ENCODE measurements around the gene ZNF501.
A peak's percentile ranks its signal among the peaks of the same experiment; 100 is the strongest.

Gene ZNF501

GRCh38 chr3:44729384-44729910 lies at the start of gene ZNF501:
Gene ZNF501 (plus strand): TSS chr3:44729635. CDS start chr3:44734422, 4,787 bp downstream.
- TF ChIP-seq, protein P1, sequence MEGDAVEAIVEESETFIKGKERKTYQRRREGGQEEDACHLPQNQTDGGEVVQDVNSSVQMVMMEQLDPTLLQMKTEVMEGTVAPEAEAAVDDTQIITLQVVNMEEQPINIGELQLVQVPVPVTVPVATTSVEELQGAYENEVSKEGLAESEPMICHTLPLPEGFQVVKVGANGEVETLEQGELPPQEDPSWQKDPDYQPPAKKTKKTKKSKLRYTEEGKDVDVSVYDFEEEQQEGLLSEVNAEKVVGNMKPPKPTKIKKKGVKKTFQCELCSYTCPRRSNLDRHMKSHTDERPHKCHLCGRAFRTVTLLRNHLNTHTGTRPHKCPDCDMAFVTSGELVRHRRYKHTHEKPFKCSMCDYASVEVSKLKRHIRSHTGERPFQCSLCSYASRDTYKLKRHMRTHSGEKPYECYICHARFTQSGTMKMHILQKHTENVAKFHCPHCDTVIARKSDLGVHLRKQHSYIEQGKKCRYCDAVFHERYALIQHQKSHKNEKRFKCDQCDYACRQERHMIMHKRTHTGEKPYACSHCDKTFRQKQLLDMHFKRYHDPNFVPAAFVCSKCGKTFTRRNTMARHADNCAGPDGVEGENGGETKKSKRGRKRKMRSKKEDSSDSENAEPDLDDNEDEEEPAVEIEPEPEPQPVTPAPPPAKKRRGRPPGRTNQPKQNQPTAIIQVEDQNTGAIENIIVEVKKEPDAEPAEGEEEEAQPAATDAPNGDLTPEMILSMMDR (IDR thresholded peaks at IDR 0.05; ENCODE audit: poor library complexity, severe bottlenecking), result no peak
- Histone ChIP-seq H3K27ac (ENCODE audit: poor library complexity, severe bottlenecking) (peak within 1 kb of the TSS; percentile 27), H3K4me1 (ENCODE audit: insufficient read depth, poor library complexity, severe bottlenecking) (peaks cover 5% of the 10 kb centered on the region), H3K36me3 (ENCODE audit: low read depth) (peaks cover 23% of the 10 kb centered on the region), H3K4me3 (ENCODE audit: severe bottlenecking) (peak within 1 kb of the TSS; percentile 54), H3K9me3 (ENCODE audit: severe bottlenecking) (peaks cover 31% of the 10 kb centered on the region), H3K27me3 (ENCODE audit: insufficient read depth, poor library complexity, severe bottlenecking) (no peaks in the 10 kb centered on the region)
- peak; percentile 92 for DNase-seq (ENCODE audit: low spot score)
- ATAC-seq (ENCODE audit: low read depth), result peak; percentile 98

GRCh38 chr3:44680921-44681455 lies 48.4 kb upstream of the ZNF501 start:
- TF ChIP-seq, protein P1 (IDR thresholded peaks at IDR 0.05; ENCODE audit: poor library complexity, severe bottlenecking), result no peak
- Histone ChIP-seq H3K36me3 (ENCODE audit: low read depth) (no peaks in the 10 kb centered on the region; the same call in 1 of the 2 replicates), H3K4me3 (ENCODE audit: severe bottlenecking) (no peak overlapping the region), H3K27ac (ENCODE audit: poor library complexity, severe bottlenecking) (no peak overlapping the region), H3K4me1 (ENCODE audit: insufficient read depth, poor library complexity, severe bottlenecking) (peaks cover 3% of the 10 kb centered on the region), H3K9me3 (ENCODE audit: severe bottlenecking) (no peaks in the 10 kb centered on the region), H3K27me3 (ENCODE audit: insufficient read depth, poor library complexity, severe bottlenecking) (no peaks in the 10 kb centered on the region)
- DNase-seq (ENCODE audit: low spot score), result no peak
- no peak for ATAC-seq (ENCODE audit: low read depth)

- Histone ChIP-seq H3K27me3 (ENCODE audit: insufficient read depth, poor library complexity, severe bottlenecking) (no peaks in the 10 kb centered on the region), H3K4me1 (ENCODE audit: insufficient read depth, poor library complexity, severe bottlenecking) (peaks cover 3% of the 10 kb centered on the region), H3K36me3 (ENCODE audit: low read depth) (no peaks in the 10 kb centered on the region; the same call in 1 of the 2 replicates), H3K9me3 (ENCODE audit: severe bottlenecking) (no peaks in the 10 kb centered on the region), H3K4me3 (ENCODE audit: severe bottlenecking) (no peak overlapping the region), H3K27ac (ENCODE audit: poor library complexity, severe bottlenecking) (no peak overlapping the region)
- TF ChIP-seq, protein P1 (IDR thresholded peaks at IDR 0.05; ENCODE audit: poor library complexity, severe bottlenecking), result no peak
- no peak for ATAC-seq (ENCODE audit: low read depth)
- no peak for DNase-seq (ENCODE audit: low spot score)
These were observed 47.1 kb upstream of the ZNF501 start for GRCh38 chr3:44682182-44682896.

DNA sequence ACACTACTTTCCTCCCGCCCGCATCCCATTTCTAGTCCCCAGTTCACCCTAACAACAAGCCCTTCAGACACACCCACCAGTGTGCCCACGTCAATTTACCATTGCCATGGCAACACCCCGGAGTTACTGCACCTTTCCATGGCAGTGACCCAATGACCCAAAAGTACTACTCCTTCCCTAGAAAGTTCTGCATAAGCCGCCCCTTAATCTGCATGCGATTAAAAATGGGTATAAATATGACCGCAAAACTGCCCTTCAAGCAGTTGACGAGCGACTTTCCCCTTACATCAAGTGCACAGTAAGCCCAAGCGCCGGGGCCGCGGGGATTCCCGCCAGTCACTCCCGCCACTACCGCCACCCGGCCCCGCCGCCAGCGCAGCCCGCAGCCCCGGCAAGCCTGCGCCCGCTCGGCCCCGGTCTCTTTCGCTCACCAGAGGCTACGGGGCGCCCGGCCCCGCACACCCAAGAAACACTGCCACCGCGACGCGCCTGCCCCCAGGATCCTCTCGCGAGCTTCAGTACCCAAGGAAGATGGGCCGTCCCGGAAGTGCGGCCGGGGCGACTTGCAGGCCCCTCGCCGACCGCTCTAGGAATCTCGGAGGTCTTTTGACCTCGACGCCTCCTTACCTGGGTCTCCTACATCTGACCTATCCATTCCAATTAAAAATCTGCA lies 44.2 kb upstream of the ZNF501 start:
- peak; percentile 97 for ATAC-seq (ENCODE audit: low read depth)
- Histone ChIP-seq H3K9me3 (ENCODE audit: severe bottlenecking) (peaks cover 2% of the 10 kb centered on the region), H3K27ac (ENCODE audit: poor library complexity, severe bottlenecking) (no peak overlapping the region)

More for the DNA sequence above, 44.2 kb upstream of the ZNF501 start:
- Histone ChIP-seq H3K36me3 (ENCODE audit: low read depth) (no peaks in the 10 kb centered on the region; the same call in 1 of the 2 replicates), H3K27me3 (ENCODE audit: insufficient read depth, poor library complexity, severe bottlenecking) (no peaks in the 10 kb centered on the region), H3K4me3 (ENCODE audit: severe bottlenecking) (peak overlapping the region; percentile 68), H3K4me1 (ENCODE audit: insufficient read depth, poor library complexity, severe bottlenecking) (peaks cover 3% of the 10 kb centered on the region)
- peak; percentile 87 for DNase-seq (ENCODE audit: low spot score)
- TF ChIP-seq, protein P1 (IDR thresholded peaks at IDR 0.05; ENCODE audit: poor library complexity, severe bottlenecking), result no peak

Measured in RWPE2 (cell line).